Epithelial cell of proximal tubule (primary cell): ENCODE measurements around the gene TRAPPC4. TPM values are rescaled to one million over a fixed set of nuclear protein-coding genes. Genes with fewer than 3 reads are reported as not detected.
"Not testable (repeated sequence)": the region's sequence is repeated elsewhere in the genome, so short reads cannot be mapped to it uniquely, and the experiment has no call there.

Experiments used
- DNase-seq: peaks from one replicate; pipeline ENCODE4 v3.0.0-alpha.2; 2011; ENCODE audit warnings: low read depth
- H3K4me3 ChIP-seq: 2 replicates; pipeline ENCODE4 v1.5.1; 2011; ENCODE audit warnings: low read depth, mild to moderate bottlenecking, low read length
- total RNA-seq: library from RNA; depleted of rRNA; stranded (reverse); fragments of >200 nt; gene quantifications from 2 replicates; pipeline ENCODE4 v1.2.3, GENCODE V29; 2015
- TF ChIP-seq, protein P1 (sequence below): conservative IDR thresholded peaks from 2 replicates; pipeline ENCODE4 v1.5.1; 2012; ENCODE audit warnings: low read depth, mild to moderate bottlenecking, low read length

Gene TRAPPC4
- total RNA-seq, 1 donor from 2014 or later: 155 TPM

DNA sequence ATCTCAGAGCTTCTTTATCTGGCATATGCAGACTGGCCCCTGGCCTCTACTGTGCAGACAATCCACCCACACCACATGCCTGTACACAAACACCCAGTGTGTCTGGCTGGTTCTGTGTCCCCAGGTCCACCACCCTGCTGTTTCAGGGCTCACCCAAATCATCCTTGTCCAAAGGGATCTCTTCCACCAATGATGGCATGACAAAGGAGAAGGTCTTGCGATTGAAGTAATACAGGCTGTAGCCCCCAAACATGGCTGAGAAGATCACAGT, 10.4 kb downstream of the TRAPPC4 start:
- peak overlapping the region; percentile 96 for H3K4me3 ChIP-seq
- TF ChIP-seq, protein P1, sequence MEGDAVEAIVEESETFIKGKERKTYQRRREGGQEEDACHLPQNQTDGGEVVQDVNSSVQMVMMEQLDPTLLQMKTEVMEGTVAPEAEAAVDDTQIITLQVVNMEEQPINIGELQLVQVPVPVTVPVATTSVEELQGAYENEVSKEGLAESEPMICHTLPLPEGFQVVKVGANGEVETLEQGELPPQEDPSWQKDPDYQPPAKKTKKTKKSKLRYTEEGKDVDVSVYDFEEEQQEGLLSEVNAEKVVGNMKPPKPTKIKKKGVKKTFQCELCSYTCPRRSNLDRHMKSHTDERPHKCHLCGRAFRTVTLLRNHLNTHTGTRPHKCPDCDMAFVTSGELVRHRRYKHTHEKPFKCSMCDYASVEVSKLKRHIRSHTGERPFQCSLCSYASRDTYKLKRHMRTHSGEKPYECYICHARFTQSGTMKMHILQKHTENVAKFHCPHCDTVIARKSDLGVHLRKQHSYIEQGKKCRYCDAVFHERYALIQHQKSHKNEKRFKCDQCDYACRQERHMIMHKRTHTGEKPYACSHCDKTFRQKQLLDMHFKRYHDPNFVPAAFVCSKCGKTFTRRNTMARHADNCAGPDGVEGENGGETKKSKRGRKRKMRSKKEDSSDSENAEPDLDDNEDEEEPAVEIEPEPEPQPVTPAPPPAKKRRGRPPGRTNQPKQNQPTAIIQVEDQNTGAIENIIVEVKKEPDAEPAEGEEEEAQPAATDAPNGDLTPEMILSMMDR: no peak
- DNase-seq: no peak

DNA sequence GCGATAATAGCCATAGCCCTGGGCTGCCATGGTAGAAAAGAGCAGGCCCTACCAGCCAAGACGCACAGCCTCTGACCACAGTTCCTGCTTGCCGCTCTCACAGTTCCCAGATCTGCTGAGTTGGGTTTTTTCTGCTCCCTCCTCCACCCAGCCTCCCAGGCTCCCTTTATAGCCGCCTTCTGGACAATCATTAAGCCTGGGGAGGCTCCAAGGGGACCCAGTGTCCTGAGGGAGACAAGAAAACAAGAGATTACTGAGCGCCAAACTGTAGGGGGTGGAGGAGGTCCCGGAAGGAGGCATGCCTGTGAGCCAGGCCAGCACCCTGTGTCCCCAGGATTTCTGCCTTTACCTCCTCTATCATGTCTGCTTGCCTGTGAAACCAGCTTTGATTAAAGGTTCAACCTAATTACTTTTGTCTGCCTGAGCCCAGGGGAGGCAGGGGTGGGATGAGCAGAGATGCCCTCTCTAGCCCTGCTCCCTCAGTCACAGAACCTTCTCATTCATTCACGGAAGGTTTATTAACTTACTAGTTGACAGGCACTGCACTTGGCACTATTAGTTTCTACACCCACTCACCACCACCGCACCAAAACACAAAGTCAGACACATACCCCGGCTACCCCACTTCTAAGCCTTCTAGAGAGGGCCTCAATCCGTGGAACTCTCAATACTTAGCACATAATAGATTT, 10.9 kb downstream of the TRAPPC4 start:
- DNase-seq: peak; percentile 57
- H3K4me3 ChIP-seq: peak overlapping the region; percentile 96
- TF ChIP-seq, protein P1: no peak

DNA sequence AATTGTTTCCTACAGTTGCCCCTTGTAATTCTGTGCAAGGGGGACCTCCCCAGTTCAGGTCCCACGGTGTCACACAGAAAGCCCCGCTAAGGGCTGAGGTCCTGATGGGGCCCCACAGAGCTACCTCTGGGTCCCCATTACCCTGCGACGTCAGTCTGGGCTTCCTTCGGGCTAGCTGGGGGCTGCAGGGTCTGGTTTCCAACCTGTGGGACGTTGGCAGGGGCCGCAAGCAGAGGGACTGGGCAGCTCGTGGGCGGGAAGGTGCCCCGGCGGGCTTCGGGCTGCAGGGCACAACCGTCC, 11.4 kb downstream of the TRAPPC4 start:
- TF ChIP-seq, protein P1: no peak
- peak overlapping the region; percentile 96 for H3K4me3 ChIP-seq
- no peak for DNase-seq

DNA sequence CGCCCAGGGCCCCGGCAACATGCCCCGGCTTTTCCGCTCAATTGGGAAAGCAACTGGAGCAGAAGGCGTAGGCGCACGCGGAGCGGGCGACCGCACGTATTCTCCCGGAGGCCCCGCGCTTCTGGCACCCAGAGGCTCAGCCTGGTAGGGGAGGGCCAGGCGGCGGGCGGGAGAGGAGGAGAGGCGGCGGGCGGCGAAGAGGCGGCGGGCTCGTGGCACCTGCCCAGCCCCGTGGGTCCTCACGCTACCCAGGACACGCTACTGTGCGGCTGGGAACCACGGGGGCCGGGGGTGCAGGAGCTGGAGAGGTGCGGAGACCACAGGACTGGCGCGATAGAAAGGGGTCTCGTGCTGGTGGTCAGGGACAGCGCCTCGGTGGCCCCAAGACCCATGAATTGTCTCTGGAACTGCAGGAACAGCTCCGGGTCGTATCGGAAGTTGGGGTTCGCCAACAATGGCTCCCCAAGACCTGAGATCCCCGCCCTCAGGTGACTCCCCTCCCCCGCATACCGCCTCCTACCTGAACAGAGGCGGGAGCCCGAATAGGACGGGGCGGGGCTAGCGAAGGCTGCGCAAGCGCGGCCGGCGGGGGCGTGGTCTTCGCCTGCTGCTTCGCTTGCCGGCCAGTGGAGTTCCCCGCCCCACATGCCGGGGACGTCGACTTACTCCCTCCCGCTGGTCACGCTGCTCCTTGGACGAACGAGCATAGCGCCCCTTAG, 11.9 kb downstream of the TRAPPC4 start, which contains the start of gene SLC37A4:
TSS of gene SLC37A4 (minus strand) at position 549 of the 719 bp plus-strand sequence.
- peak within 1 kb of the TSS; percentile 96 for H3K4me3 ChIP-seq
- TF ChIP-seq, protein P1: peak; percentile 88
- peak; percentile 68 for DNase-seq

DNA sequence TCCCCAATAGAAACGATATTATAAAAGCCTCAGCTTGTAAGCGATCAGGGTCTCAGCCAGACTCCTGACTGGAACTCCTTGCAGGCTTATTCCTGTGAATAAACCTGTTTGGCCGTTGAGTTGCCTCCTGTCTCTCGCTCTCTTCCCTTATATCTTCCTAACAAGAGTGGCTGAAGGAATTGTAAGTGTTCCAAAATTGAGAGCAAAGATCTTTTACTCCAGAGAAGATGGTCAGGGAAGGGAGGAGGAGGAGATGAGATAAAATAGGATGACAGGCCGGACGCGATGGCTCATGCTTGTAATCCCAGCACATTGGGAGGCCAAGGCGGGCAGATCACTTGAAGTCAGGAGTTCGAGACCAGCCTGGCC, 13.3 kb downstream of the TRAPPC4 start:
- H3K4me3 ChIP-seq: no peak overlapping the region
- DNase-seq: no peak
- TF ChIP-seq, protein P1: no peak

DNA sequence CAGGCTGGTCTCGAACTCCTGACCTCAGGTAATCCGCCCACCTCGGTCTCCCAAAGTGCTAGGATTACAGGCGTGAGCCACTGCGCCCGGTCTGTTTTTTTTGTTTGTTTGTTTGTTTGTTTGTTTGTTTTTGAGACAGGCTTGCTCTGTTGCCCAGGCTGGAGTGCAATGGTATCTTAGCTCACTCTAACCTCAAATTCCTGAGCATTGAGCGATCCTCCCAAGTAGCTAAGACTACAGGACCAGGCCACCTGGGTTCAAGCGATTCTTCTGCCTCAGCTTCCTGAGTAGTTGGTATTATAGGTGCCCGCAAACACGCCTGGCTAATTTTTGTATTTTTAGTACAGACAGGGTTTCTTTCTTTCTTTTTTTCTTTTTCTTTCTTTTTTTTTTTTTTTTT, 14.9 kb downstream of the TRAPPC4 start:
- DNase-seq: not testable (repeated sequence)

DNA sequence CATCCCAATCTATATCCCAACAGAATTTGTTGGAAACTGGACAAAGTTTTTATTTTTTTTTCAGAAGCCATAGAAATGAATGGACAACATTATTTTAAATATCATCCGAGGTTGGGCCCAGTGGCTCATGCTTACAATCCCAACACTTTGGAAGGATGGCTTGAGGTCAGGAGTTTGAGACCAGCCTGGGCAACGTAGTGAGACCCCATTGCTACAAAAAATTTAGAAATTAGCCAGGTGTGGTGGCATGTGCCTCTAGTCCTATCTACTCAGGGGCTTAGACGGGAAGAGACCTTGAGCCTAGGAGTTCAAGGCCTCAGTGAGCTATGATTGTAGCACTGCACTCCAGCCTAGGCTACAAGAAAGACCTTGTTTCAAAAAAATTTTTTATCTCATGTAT, 16.2 kb downstream of the TRAPPC4 start:
- TF ChIP-seq, protein P1: no peak
- no peak for DNase-seq
- no peak overlapping the region for H3K4me3 ChIP-seq

More for the DNA sequence above, 14.9 kb downstream of the TRAPPC4 start:
- not testable (repeated sequence) for H3K4me3 ChIP-seq
